ENCODE data around the gene RYR2.

- TF ChIP-seq EZH2 (IDR thresholded peaks at IDR 0.05) (no peak), CTCF (IDR thresholded peaks at IDR 0.05) (peak; percentile 34)
Observed at GRCh38 chr1:237677979-237678378, 636.0 kb downstream of the RYR2 start.
